Right lobe of liver (tissue), 6 donors: ENCODE results near the gene DAZAP1. TPM values are rescaled to one million over a fixed set of nuclear protein-coding genes. Genes with fewer than 3 reads are reported as not detected.

Source experiments
- ATAC-seq, 4 donors: fragments of 200-7000 bp; cut with Tn5 transposase; one replicate each; pipeline ENCODE4 v1.9.1; 2020; ENCODE audit warnings: mild to moderate bottlenecking in 4 of 4, moderate library complexity in 4 of 4
- DNase-seq, 3 donors: peaks; one replicate each; pipeline ENCODE4 v3.0.0-alpha.2; 2020
- H3K27ac ChIP-seq, 3 donors: fragments of 200-600 bp; one replicate each; pipeline ENCODE4 v1.8.0; 2022
- H3K27me3 ChIP-seq, 2 donors: fragments of 200-600 bp; one replicate each; pipeline ENCODE4 v1.8.0; 2022
- H3K36me3 ChIP-seq, 4 donors: fragments of 200-600 bp; sonication (generic) in 1 of 4; one replicate each; pipeline versions ENCODE4 v1.5.1 to v1.8.0; 2017 to 2022; ENCODE audit warnings: control low read depth in 1 of 4
- H3K4me1 ChIP-seq, 4 donors: fragments of 200-600 bp; sonication (generic) in 1 of 4; one replicate each; pipeline versions ENCODE4 v1.5.1 to v1.8.0; 2017 to 2022; ENCODE audit warnings: control low read depth in 1 of 4
- H3K4me3 ChIP-seq, 3 donors: fragments of 200-600 bp; one replicate each; pipeline ENCODE4 v1.8.0; 2022
- H3K9me3 ChIP-seq, 4 donors: fragments of 200-600 bp; sonication (generic) in 1 of 4; one replicate each; pipeline versions ENCODE4 v1.5.1 to v1.8.0; 2017 to 2022; ENCODE audit warnings: control low read depth in 1 of 4
- POLR2A ChIP-seq: fragments of 450-650 bp; IDR thresholded peaks from one replicate; pipeline ENCODE4 v1.6.1; 2017; ENCODE audit warnings: antibody characterized with exemption, mild to moderate bottlenecking
- WGBS: methylation state at CpG from one replicate; pipeline ENCODE4 v1.1.6; 2018; ENCODE audit warnings: low coverage, low lambda C conversion rate; ENCODE audit not compliant: insufficient coverage; ENCODE audit errors: missing lambda C conversion rate; 5-methylcytosine and 5-hydroxymethylcytosine counted together
- intact Hi-C, 2 donors: fragments of 100-400 bp; cut with DNase I; formaldehyde crosslinking; loops; one replicate each; pipeline versions ENCODE4 v1.11.2 to v1.14.1; 2022
- total RNA-seq, 6 experiments: library from RNA; depleted of rRNA in 2 of 6; stranded (reverse); fragments of >200 nt in 2 of 6; fragmentation: NEBNext Ultra II Directional in 3 of 6; extraction: Animal tissue kit (Norgen Biotek cat#: 25700) in 3 of 6; gene quantifications; one replicate each; pipeline versions ENCODE4 v1.1.0 to v1.2.4, GENCODE V29; 2016 to 2023
- TF ChIP-seq, protein P1 (sequence below), 4 donors: fragments of 200-600 bp in 3 of 4; fragments of 450-650 bp in 1 of 4; IDR thresholded peaks; one replicate each; pipeline versions ENCODE4 v1.5.1 to v1.8.0; 2016 to 2022; ENCODE audit warnings: antibody characterized with exemption in 4 of 4, mild to moderate bottlenecking in 2 of 4
- donor health status: DM: no; HTN: yes; CAD: no.
- donor health status: DM: no; HTN: no; CAD: no.
- donor health status: DM: no; HTN: no; CAD: no.
- donor health status: DM: no; HTN: yes; CAD: no.
- donor health status: DM: no; HTN: yes; CAD: no.

DAZAP1 gene
- total RNA-seq, 6 experiments from 2014 or later: 22.3 to 50.9 (median 42.2) TPM

GRCh38 chr19:1379961-1380489, 27.4 kb upstream of the DAZAP1 start:
- H3K27me3 ChIP-seq: no peaks in the 10 kb centered on the region
- TF ChIP-seq, protein P1, sequence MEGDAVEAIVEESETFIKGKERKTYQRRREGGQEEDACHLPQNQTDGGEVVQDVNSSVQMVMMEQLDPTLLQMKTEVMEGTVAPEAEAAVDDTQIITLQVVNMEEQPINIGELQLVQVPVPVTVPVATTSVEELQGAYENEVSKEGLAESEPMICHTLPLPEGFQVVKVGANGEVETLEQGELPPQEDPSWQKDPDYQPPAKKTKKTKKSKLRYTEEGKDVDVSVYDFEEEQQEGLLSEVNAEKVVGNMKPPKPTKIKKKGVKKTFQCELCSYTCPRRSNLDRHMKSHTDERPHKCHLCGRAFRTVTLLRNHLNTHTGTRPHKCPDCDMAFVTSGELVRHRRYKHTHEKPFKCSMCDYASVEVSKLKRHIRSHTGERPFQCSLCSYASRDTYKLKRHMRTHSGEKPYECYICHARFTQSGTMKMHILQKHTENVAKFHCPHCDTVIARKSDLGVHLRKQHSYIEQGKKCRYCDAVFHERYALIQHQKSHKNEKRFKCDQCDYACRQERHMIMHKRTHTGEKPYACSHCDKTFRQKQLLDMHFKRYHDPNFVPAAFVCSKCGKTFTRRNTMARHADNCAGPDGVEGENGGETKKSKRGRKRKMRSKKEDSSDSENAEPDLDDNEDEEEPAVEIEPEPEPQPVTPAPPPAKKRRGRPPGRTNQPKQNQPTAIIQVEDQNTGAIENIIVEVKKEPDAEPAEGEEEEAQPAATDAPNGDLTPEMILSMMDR (IDR thresholded peaks at IDR 0.05): no peak
- no peak for TF ChIP-seq POLR2A
- no peaks in the 10 kb centered on the region for H3K9me3 ChIP-seq
- H3K4me3 ChIP-seq: no peak overlapping the region
- 42% methylated on average over 5 of the region's 12 CpGs for WGBS
- H3K27ac ChIP-seq: no peak overlapping the region
- H3K4me1 ChIP-seq: peaks cover 0 to 7% (median 3%) of the 10 kb centered on the region in 4 donors
- intact Hi-C loops: no loop called here
- DNase-seq (no peak), ATAC-seq (no peak)
- H3K36me3 ChIP-seq: peaks cover 0 to 16% (median 4%) of the 10 kb centered on the region in 4 donors

GRCh38 chr19:1382250-1382649, 25.1 kb upstream of the DAZAP1 start:
- Histone ChIP-seq H3K27me3 (no peaks in the 10 kb centered on the region), H3K27ac (no peak overlapping the region), H3K36me3 (peaks cover 0 to 7% (median 0%) of the 10 kb centered on the region in 4 donors), H3K4me1 (peaks cover 0 to 7% (median 3%) of the 10 kb centered on the region in 4 donors), H3K4me3 (no peak overlapping the region), H3K9me3 (no peaks in the 10 kb centered on the region)
- ATAC-seq (no peak), DNase-seq (no peak)
- intact Hi-C loops: no loop called here
- no peak for TF ChIP-seq POLR2A
- TF ChIP-seq, protein P1 (IDR thresholded peaks at IDR 0.05): no peak
- 80% methylated on average over 1 of the region's 3 CpGs for WGBS

- TF ChIP-seq, protein P1 (IDR thresholded peaks at IDR 0.05): peak in 1 of 4 donors; percentile 4
- no peak for TF ChIP-seq POLR2A
- no peaks in the 10 kb centered on the region for H3K9me3 ChIP-seq
- ATAC-seq: no peak
- H3K36me3 ChIP-seq: peaks cover 0 to 2% (median 0%) of the 10 kb centered on the region in 4 donors
- peak overlapping the region in 1 of 3 donors; percentile 87 for H3K4me3 ChIP-seq
- intact Hi-C loops: no loop called here
- H3K4me1 ChIP-seq: peaks cover 0 to 7% (median 3%) of the 10 kb centered on the region in 4 donors
- WGBS: 12% methylated on average over 7 of the region's 9 CpGs
- H3K27me3 ChIP-seq: no peaks in the 10 kb centered on the region
- H3K27ac ChIP-seq: no peak overlapping the region
- no peak for DNase-seq
These were observed 24.4 kb upstream of the DAZAP1 start for GRCh38 chr19:1383017-1383311.

DNA sequence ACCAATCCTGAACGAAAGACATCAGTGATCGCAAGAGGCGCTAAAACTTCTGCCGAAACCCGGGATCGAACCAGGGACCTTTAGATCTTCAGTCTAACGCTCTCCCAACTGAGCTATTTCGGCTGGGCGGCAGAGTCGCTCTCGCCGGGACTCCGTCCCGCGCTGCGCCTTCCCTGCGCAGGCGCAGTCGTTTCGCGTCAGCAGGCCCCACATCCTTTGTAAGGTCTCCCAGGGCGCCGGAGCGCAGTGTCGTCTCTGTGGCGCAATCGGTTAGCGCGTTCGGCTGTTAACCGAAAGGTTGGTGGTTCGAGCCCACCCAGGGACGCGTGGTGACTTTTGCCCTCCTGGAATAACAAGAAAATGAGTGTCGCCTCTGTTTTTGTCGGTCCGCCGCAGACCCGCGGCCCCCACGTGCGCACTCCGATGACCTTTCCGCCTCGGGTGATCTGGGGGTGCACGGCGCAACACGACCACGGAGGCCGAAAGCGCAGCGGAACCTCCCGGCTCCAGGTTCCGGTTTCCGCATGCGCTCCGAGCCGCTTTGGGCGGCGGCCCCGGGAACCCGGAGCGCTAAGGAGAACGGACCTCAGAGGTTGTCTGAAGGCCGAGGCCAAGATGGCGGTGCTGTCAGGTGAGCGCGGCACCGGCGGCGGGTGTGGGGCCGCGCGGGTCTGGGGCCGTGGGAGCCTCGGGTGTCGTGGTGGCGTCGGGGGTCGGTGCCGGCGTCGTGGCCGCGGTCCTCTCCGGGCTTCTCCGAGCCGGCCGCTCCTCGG, 23.9 kb upstream of the DAZAP1 start, which contains the start of gene NDUFS7:
Gene NDUFS7, plus strand, starts transcription at position 596 of the 773 bp plus-strand sequence. Its CDS starts 20 bp downstream, at position 616.
- Histone ChIP-seq H3K4me3 (peak within 1 kb of the TSS; percentile 87 to 97 (median 88)), H3K36me3 (no peaks in the 10 kb centered on the region), H3K27ac (peak within 1 kb of the TSS; percentile 70 to 83 (median 83)), H3K4me1 (peaks cover 0 to 7% (median 3%) of the 10 kb centered on the region in 4 donors), H3K9me3 (no peaks in the 10 kb centered on the region), H3K27me3 (no peaks in the 10 kb centered on the region)
- DNase-seq (peak; percentile 90), ATAC-seq (peak; percentile 87 to 92 (median 88))
- intact Hi-C loops: no loop called here
- under 1% methylated on average over 31 of the region's 90 CpGs for WGBS
- TF ChIP-seq, protein P1 (IDR thresholded peaks at IDR 0.05): peak in 2 of 4 donors; percentile 2 to 40
- TF ChIP-seq POLR2A: peak; percentile 56
